EL (cell line): ENCODE data around the gene TP73.
A peak's percentile ranks its signal among the peaks of the same experiment; 100 is the strongest.

ENCODE experiments used
- DNase-seq: peaks from one replicate; pipeline ENCODE4 v3.0.0-alpha.2; 2016

Gene TP73

GRCh38 chr1:3691421-3692204, 39.3 kb downstream of the TP73 start:
- DNase-seq, result no peak

- no peak for DNase-seq
These were observed 40.3 kb downstream of the TP73 start for GRCh38 chr1:3692598-3692997.

DNA sequence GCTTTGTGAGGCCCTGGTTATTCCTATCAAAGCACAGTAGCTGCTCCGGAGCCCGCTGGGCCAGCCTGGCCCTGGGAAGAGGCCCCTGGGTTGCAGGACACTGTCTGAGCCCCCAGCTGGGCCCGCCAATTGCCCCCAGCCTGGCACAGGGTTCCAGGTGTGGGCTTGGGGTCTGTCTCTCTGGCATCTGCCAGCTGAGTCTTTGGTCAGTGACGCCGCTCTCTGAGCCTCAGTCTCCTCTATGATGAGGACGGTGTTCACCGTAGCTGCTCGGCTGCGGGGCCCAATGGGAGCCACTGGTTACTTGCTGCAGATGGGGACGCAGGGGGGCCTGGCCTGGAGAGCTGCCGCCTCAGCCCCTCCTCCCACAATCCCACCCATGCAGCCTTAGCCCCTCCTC, 41.0 kb downstream of the TP73 start:
- no peak for DNase-seq

DNA sequence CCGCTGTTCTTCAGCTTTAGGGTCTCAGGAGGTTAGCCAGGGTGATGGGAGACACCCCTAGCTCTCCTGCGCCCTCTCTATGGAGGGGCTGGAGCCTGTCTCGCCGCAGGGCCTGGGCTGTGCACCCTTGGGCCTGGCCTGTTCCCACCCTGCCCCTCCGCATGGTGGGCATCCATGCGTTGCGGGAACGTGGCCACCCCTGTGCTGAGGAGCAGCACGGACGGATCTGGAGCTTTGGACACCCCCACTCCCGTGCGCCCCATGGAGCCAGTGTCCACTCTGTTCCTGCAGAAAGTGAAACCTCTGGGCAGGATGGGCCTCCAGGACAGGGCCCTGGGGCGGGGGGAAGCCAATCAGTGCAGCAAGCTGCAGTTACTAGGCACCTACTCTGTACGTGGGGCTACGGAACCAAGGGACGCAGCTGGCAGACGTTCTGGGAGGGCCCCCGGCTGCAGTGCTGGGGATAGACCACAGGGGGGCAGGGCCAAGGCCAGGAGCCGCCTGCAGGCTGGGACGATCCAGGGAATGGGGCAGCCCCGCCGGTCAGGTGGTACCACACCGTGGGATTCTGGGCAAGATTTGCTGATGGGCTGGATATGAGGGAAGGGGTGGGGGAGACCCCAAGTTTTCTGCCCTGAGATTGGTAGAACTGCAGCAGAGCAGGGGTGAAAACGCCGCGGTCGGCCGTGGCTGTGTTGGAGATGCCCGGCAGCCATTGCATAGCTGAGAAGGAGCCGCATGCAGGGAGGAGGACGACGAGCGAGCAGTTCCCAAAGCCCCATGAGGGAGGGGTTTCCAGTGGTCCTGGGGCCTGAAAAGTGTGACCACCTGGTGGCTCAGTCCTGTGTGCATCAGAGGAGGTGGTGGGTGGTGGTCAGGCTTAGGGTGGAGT, 43.3 kb downstream of the TP73 start:
- DNase-seq, result peak; percentile 41

DNA sequence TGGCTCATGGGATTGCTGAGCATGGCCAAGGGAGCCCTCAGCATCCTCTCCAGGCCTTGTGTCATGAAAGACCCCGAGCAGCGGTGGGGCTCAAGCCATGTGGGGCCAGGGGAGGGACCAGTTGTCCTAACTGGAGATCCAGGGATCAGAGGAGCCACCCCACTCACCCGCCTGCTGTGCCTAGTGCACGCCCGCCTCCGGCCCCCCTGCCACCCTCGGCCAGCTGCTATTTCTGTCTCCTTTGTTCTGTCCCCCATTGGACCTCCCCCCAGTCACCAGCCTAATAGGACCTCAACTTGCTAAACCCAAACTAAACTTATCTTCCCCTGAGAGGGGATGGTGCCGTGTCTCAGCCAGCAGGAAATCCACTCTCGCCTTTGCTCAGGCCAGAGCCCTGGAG, 44.4 kb downstream of the TP73 start:
- DNase-seq, result no peak

DNA sequence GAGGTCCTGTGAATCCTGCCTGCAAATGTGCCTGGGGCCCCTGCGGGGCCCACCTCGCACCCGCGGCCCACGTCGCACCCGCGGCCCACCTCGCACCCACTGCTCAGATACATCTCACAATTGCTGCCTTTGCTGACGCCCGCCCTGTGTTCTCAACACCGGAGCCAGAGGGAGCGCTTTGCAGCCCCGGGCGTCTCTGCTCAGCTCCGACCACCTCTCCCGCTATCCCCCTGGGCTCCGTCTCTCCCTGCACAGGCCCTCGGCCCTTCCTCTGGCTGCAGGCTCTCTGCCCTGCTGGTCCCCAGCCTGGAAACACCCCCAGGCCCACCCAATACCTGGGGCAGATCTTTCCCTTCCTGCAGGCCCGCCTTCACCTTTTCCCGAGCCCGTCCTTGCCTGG, 44.8 kb downstream of the TP73 start:
- DNase-seq, result no peak

- DNase-seq, result no peak
These were observed 45.5 kb downstream of the TP73 start for GRCh38 chr1:3697810-3698209.

DNA sequence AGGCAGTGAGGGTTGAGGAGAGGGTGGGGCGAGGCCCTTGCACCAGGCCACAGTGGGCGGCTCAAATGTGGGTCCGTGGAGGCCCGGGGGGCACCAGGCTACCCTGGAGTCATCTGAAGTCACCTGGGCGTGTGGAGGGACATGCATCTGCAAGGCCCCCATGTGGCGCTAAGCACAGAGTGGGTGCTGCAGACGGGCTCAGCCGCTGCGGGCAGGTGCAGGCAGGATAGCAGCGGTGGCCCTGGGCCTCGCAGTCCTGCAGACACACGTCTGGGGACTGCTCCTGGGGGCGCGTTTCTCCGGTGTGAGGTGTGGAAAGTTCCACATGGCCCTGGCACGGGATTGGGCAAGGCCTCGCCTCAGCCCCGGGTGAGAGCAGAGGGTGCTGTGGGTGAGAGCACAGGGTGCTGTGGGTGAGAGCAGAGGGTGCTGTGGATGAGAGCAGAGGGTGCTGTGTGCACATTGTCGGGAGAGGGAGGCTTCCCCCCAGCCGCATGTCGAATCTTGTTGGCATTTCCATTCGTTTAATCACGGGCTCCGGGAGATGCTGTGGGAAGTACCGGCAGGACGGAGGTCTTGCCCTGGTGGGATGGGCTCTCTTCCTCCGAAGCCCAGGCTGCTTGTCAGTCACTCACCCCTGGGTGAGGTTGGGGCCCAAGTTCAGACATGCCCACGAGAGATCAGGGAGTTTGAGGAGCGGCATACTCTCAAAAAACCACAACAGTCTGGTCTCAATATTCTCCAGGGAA, 46.5 kb downstream of the TP73 start:
- DNase-seq, result no peak

GRCh38 chr1:3699596-3699995, 47.3 kb downstream of the TP73 start:
- DNase-seq, result no peak

DNA sequence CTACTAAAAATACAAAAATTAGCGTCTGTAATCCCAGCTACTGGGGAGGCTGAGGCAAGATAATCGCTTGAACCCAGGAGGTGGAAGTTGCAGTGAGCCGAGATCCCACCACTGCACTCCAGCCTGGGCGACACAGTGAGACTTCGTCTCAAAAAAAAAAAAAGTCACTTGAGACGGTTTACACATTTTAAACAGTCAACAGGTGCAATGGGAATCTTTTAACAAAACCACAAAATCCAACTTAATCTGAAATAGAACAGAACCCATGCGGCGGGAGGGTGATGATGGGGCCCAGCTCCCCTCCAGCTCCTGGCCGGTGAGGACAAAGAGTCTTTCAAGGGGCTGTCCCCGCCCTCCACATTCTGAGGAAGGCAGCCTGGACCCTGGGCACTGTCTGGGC, 48.3 kb downstream of the TP73 start:
- DNase-seq, result no peak

DNA sequence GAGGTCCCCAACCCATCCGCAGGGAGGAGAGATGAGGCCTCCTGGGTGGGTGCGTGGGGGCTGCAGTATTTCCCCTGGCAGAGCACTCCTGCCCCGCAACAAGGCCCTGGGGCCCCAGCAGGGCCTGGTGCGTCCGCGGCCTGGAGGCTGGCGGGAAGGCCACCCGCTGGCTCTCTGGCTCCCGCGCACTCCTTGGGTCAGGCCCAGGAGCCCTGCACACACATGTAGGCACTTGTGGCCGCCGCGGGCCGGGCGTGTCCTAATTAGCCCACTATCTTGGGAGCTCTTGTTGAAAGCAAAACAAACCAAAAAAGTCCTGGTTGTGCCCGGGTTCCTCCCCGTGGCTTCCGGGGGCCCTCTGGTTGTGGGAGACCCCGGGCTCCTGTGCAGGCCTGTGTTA, 50.2 kb downstream of the TP73 start:
- DNase-seq, result no peak

GRCh38 chr1:3702990-3703728, 50.8 kb downstream of the TP73 start:
- DNase-seq, result peak; percentile 52

DNA sequence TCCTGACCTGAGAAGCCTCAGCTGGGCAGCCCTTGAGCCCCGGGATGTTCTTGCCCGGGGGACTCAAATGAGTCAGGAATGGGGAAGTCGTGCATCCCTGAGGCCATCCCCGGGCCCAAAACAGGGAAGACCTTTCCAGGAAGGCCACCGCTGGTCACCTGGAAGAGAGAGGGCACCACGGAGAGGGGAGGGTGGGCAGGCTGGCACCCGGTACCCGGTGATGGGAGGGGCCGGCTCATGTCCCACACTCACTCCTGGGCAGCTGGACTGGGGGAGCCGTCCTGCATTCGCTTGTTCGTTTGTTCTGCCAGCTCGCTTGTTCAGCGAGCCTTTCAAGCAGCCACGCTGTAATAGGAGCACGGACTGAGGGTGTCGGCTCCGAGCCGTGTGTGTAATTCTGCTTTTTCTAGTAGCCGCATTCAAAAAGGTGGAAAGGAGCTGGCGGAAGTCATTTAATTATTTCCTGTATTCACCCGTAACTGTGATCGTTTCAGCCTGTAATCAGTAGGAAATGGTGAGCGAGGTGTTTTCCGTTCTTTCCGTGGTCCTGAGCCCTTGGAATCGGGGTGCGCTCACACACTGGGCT, 51.6 kb downstream of the TP73 start:
- no peak for DNase-seq

- no peak for DNase-seq
These were observed 53.1 kb downstream of the TP73 start for GRCh38 chr1:3705341-3705950.

DNA sequence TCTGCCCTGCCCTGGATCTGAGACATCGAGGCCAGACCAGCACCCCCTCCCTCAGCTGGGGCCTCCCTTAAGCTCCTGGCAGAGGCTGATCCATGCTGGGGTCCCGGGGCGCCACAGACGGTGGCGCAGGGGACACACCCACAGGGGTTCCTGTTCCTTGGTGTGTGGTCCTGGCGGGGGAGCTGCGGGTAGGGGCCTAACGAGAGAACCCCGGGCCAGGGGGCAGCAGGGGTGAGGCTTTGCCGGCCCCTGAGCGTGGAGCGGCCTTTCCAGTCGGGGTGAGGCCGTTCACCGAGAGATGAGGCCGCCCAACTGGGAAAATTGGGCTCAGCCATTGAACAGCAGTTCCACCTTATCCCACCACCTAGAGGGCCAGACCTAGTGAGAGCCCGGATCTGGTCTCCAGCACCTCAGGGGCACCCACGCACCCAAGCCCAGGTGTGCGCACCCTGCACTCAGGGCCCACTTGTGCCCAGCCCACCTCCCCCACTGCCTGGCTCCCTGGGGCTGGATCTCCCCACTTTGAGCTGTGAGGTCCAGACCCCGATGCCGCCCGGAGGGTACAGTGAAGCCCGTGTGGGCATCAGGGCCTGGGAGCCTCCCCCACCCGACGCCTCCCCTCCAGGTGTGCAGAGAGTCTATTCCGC, 54.5 kb downstream of the TP73 start:
- DNase-seq, result no peak

DNA sequence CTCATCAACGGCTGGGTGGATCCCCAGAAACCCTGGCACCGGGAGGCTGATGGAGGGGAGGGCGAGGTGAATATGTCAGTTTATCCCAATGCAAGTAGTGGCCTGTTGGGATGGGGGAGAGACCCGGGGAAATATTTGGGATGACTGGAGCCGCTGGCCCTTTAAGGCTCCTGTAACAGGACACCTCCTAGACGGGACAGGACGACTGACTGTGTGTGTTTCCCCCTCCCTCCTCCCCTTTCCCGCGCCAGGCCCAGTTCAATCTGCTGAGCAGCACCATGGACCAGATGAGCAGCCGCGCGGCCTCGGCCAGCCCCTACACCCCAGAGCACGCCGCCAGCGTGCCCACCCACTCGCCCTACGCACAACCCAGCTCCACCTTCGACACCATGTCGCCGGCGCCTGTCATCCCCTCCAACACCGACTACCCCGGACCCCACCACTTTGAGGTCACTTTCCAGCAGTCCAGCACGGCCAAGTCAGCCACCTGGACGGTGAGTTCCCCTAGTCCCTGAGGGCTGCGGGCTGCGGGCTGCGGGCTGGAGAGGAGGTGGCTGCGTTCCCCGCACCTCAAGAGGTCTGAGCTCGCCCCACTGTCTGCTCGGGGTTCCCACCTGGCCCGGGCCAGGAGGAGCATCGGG, 55.1 kb downstream of the TP73 start:
- DNase-seq, result no peak

- no peak for DNase-seq
These were observed 55.6 kb downstream of the TP73 start for GRCh38 chr1:3707939-3708328.

DNA sequence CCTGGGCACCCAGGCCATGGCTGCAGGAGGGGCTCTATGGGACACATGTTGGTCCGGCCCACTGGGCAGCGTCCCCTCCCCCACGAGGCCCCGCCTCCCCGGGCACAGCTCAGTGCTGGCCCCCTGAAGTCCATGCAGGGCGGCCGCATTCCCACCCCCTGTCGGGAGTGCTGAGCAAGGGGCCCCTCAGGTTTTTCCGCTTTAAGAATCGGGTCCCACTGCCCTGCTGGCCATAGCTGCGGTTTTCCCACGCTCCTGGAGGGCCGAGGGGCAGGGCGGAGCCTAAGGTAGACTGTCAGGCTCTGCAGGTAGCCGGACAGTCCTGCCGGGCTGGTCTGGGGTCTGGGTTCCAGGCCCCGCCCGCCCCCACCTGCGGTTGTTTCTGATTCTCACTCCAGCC, 56.5 kb downstream of the TP73 start:
- DNase-seq, result no peak

DNA sequence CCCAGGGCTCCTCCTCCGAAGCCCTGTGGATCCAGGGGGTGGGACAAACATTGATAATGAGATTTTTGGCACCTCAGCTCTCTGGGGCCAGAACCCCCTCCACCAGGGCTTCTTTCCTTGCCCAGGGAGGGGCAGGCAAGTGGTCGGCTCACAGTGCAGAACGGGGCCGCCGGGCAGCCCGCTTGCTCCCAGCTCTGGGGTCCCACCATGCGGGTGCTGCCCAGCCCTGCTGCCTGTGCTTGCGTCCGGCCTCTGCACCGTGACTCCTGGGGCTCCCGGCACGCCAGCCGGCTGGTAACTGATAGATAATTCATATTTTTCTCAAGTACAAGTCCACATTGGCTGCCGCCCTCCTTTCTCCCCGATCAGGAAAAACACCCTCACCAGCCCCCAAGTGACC, 57.9 kb downstream of the TP73 start:
- no peak for DNase-seq

- no peak for DNase-seq
These were observed 59.1 kb downstream of the TP73 start for GRCh38 chr1:3711381-3711779.
